T-helper 22 cell (primary cell): Measurements from ENCODE around the gene HRCT1.
"Not testable (repeated sequence)": the region's sequence is repeated elsewhere in the genome, so short reads cannot be mapped to it uniquely, and the experiment has no call there.

Experiments used
- DNase-seq: peaks from one replicate; pipeline ENCODE4 v3.0.0-alpha.2; 2020; ENCODE audit warnings: low read depth

The HRCT1 gene

DNA sequence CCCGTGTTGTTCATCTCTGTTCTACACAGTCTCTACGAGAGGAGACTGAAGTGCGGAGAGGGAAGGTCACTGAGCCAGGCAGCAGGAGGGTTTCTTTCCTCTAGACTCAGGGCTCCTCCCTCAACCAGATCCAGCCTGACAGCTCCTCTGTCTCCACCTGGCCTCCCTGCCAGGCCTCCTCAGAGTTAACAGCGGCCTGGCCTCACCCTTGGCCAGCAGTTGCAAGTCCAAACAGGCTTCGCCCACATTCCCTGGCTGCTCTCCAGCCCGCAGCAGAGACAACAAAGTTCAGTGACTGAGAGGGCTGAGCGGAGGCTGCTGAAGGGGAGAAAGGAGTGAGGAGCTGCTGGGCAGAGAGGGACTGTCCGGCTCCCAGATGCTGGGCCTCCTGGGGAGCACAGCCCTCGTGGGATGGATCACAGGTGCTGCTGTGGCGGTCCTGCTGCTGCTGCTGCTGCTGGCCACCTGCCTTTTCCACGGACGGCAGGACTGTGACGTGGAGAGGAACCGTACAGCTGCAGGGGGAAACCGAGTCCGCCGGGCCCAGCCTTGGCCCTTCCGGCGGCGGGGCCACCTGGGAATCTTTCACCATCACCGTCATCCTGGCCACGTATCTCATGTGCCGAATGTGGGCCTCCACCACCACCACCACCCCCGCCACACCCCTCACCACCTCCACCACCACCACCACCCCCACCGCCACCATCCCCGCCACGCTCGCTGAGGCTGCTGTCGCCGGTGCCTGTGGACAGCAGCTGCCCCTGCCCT lies at the start of gene HRCT1:
Gene HRCT1, plus strand, starts transcription at position 291 of the 768 bp plus-strand sequence. Its CDS starts 86 bp downstream, at position 377.
- DNase-seq, result no peak

DNA sequence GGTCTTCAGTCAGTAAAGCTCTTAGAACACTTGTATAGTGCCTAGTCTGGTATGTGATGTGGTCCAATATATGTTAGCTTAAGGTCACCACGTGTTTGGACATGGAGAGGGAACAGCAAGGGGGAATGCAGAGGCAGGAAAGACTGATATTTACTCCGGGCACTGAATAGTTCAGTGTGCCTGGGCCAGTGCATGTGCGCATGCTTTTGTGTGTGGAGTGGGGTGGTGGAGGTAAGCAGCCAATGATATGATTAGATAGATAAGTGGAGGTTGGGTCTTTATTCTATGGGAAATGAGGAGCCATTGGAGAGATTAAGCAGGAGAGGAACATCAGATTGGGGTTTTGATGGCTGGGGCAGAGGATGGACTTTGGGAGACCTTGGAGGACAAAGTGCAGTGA lies 49.8 kb upstream of the HRCT1 start:
- no peak for DNase-seq

DNA sequence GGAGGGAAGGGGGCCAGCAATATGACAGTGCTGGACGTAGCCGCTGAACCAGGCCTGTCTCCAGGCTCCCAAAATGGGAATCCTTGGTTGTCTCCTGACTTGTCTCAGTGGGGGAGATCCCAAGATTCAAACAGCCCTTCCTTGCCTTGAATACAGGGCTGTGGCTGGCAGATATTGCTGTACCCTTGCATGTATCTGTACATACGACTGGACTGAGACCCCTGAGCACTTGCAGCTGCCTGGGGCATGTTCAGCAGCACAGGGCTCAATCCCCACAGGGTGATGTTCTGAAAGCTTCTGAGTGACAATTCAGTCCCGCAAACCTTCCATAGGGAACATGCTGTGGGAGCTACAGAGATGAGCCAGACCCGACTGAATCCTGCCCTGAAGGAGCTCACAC lies 49.1 kb upstream of the HRCT1 start:
- no peak for DNase-seq

DNA sequence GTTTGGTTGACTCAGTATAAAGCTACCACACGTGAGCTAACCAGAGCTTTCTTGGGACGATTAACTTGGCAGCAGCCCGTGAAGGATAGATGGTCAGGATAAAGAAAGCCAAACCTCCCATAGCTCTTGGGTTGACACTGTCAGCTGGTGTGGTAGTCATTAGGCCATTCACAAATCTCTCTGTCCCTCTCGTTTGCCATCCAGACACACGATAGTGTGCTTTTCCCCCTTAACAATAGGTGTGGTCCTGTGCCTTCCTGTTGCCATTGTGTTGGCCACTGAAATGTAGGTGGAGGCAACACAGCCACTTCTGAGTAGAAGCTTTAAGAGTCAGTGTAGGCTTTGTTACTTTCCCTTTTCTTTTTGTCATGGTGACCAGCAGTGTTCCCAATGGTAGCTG lies 47.5 kb upstream of the HRCT1 start:
- no peak for DNase-seq

DNA sequence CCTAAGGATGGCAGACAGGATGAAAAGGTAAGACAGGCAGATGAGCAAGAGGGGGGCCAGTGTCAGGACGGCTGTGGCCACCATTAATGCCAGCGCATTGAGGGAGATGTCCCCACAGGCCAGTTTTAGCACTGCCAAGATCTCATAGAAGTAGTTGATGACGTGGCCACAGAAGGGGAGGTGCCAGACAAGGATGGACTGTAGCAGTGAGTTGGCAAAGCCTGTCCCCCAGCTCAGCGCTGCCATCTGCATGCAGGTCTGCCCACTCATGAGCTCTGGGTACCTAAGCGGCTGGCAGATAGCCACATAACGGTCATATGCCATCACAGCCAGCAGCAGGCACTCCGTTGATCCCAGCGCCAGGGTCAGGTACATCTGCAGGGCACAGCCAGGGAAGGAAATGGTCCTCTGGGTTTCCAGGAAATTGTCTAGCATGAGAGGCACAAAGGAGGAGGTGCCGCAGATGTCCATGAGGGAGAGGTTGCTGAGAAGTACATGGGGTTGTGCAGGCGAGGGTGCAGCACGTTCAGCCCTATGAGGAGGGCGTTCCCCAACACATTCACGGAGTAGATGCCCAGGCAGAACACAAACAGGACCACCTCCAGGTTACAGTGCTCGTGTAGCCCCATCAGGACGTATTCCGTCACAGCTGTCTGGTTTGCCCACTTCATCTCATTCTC lies 46.6 kb upstream of the HRCT1 start:
- DNase-seq, result no peak

DNA sequence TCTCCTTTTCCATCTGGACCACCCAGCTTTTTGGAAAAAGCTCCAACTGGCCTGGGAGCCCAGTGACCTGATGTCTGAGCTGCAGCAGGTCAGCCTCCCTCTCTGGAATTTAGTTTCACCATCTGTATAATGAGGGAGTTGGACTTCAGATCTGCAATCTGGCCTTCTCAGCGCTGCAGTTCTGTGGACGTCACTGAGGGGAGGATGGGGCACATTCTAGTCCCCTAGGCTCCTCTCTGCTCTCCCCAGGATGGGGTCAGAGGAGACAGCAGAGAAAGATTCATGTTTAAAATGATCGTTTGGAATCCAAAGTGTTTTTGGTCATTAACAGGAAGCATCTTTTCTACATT lies 46.0 kb upstream of the HRCT1 start:
- no peak for DNase-seq

DNA sequence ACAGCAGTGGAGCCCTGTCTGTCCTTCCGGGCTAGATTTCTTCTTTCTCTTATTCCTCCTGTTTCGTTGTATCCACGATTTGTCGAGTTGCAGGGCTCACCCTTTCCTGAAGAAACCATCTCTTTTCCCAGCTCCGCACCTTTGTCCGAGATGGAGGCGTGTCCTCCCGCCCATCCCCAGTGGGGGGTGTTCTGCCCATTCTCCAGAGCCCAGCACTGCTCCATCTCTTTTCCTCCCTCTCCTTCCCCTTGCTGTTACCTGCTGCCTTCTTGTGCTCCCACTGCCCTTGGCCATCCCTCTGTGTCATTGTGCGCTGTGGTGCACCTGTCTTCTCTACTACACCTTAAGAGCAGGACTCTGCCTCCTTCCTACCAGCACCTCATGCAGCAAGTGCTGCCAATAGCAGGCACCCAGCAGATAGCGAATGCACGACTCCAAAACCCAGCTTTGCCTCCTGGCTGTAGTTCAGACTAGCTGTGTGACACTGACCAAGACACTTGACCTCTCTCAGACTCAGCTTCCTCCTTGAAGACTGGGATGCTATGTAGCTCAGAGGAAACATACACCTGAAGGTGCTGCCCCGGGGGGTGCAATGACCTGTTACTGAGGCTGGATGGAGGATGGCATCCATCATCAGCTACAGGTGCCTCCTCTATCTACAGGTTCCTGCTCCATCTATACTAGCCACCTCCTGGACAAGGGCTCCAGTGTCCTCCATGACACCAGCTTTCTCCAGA lies 44.7 kb upstream of the HRCT1 start:
- no peak for DNase-seq

DNA sequence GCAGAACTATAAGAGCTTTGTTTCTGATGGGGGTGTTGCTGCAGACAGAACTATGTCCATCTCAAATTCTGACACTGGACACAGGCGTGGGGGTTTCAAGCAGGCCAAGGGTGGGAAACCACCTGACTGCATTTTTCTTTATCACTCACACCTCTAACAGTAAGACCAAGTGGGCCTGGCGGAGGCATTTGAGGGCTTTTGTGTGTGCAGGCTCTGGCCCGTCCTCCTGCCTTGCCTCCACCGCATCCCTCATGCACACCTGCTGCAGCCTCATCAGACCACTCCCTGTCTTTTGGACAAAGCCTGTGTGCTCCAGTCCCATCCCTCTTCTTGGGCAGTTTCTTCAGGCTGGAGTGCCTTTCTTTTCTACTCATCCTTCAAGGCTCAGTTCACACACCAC lies 43.7 kb upstream of the HRCT1 start:
- DNase-seq, result no peak

DNA sequence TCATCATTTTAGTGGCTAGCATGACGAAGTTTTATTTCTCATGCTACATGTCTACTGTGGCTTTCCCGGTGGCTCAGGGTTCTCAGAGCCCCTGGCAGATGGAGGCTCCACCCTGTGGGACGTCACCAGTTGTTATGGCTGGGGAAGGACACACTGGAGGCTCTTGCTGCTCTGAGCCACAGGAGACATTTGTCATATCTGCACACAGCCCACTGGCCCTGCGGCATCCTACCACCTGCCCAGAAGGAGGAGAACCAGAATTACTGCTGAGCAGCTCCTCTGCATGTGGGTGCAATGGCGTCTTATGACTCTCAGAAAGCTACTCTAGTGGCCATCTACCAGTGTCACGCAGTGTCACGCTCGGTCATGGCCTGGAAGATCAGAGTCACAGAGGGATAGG lies 42.4 kb upstream of the HRCT1 start:
- no peak for DNase-seq

DNA sequence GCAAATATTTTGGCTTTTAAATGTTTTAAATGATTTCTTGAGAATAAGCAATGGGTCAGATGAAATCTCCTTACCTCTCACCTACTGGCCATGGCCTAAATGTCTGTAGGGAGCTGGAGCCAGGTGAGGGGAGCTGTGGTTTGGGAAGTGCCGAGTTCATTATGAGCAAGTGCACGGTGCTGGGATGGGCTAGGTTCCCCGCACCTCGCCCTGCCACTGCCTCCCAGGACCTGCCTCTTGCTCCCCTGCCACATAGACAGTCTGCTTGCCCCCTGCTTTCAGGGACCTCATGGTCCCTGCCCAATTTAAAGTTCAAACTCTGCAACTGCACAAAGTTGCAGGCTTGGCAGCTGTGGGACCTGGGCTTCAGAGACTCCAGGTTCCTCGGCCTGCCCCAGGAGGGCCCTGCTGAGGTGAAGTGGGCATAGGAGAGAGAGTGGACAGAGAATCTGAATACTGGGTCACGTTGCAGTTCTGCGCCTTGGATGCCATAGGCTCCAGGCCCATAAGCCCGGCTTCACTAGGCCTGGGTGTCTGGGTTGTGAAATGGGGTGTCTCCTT lies 41.2 kb upstream of the HRCT1 start:
- DNase-seq, result no peak

DNA sequence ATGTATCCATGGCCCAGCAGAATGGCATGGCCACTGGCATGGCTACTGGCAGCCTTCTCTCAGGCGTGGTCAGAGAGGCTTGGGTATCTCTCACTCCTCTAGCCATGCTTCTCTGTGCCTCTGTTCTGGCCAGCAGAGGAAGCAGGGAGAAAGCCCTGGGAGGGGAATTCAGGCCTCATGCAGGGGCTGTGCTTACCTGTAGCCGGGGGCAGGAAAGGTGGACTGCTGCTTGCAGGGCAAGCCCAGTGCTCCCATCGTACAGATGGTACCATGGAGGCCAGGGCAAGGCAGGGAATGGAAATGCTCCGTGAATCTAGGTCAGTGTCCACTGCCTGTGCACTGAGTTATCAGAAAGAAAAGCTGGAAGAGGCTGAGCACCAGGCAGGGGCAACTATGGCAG lies 38.5 kb upstream of the HRCT1 start:
- no peak for DNase-seq

DNA sequence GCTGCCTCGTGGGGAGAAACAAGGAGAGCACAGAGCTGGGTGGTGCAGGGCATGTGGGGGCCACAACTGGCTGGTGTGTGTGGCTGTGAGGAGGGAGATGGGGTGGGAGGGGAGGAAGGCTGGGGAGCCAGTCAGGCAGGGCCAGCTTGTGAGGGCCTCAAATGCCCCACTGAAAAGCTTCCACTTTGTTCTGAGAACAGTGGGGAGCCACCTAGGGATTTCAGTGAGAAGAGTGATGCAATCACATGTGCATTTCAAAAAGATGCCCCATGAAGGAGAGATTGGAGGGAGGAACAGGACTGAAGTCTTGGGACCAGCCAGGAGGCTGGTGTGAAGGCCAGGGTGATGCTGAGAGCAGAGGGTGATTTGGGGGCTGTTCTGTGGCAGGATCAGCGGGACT lies 37.1 kb upstream of the HRCT1 start:
- no peak for DNase-seq

DNA sequence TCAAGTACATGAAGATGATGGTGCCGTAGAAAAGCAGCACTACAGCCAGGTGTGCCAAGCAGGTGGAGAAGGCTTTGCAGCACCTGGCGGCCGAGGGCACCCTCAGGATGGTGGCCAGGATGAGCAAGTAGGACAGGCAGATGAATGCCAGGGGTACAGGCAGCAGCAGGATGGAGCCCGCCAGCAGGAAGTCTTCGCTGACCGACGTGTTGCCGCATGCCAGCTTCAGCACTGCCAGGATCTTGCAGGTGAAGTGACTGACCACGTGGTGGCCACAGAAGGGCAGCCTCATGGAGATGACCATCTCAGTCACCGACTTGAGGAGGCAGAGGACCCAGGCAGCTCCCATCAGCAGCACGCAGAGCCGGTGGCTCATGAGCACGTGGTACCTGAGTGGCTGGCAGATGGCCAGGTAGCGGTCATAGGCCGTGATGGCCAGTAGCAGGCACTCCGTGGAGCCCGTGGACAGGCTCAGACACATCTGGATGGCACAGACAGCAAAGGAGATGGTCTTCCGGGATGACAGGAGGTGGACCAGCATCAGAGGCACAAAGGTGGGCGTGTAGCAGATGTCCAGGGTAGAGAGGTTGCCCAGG lies 36.3 kb upstream of the HRCT1 start:
- DNase-seq, result no peak

DNA sequence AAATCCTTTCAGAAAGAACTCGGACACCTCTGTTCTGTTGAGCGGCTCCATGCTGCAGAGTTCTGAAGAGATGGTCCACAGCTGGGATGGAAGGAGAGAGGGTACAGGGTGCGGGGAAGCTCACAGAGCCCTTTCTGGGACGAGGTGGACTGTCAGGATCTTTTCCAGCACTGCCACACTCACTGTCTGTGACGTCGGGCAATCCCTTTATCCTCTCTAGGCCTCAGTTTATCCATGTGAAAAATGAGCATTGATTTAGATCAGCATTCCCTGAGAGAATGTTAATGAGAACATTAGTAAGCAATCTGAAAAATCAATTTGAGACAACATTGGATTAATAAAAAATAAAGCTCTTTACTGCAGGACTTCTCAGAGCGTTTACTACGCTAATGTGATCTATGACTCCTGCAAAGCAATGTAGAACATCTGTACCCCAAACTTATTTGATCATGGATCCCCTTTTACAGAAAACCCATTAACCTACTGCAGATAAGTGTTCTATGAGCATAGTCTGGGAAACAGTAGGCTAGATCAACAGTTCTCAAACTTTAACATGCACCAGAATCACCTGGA lies 35.6 kb upstream of the HRCT1 start, which contains the start of gene OR13J1:
Gene OR13J1, minus strand, starts transcription at position 51 of the 573 bp plus-strand sequence. Its CDS starts 0 bp downstream, at position 51.
- DNase-seq, result no peak

DNA sequence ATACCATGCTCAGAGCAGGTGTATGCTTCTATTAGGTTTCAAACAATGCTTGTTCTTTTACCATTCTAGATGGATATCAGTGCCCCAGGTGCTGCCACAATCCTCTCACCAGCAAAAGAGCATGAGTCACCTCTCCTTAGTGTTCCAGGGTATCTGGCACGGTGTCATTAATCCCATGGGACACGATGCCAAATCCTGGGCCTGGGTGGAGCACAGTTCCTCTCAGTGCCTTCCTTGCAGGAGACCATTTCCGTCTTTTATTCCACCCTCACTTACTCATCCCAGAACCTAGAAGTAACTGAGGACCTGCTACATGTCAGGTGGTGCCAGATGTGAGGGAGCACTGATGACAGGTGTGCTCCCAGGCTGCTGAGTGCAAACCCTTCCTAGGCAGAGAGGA lies 34.5 kb upstream of the HRCT1 start:
- DNase-seq, result no peak

DNA sequence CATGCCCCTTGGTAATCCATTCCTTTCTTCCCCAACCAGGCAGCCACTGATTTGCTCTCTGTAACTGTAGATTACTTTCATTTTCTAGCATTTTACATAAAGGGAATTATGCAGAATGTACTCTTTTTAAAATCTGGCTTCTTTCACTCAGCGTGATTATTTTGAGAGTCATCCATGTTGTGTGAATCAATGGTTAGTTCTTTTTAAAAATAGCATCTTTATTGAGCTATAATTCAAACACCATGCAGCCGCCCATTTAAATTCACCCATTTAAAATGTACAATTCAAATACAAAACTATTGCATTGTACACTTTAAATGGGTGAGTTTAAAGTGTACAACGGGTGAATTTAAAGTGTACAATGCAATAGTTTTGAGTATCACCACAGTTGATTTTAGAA lies 33.5 kb upstream of the HRCT1 start:
- no peak for DNase-seq

DNA sequence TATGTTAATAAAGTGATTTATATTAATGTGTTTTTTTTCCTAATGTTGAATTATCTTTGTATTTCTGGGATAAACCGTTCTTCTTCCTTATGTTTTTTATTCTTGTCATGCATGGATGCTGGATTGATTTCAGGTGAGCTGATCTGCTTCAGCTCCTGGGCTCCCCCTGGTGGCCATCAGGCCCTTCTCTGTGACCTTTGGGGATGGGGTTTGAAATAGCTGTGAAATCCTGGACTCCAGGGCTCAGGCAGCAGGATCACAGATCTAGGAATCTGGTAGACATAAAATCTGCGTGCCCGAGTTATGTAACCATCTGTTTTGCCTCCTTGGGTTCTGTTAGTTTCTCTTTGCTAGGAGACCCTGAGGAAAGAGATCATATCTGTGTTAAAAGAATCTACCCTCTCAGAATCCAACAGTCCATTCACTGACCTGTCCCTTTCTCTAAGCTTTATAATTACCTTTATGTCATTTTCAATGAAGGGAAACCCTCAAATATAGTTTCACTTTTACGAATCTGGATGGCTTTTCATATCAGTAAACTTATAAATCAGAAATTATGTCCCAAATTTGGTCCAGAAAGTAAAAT lies 23.6 kb upstream of the HRCT1 start:
- DNase-seq, result peak; percentile 53

DNA sequence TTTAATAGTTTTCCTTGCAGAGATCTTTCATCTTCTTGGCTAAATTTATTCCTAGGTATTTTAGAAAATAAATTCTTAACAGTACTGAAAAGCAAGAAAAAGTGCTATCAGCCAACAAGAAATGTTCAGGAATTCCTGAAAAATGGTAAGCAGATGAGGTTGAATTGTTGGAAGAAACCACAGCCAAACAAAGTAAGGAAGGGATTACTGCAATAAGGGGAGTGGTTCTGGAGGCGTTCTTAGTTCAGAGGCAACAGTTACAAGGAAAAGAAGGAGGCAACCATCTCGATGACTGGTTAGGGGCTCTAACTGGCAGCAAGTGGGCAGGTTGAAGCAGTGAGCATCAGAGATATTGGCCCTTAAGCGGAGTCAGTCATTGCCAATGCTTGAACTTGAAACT lies 23.0 kb upstream of the HRCT1 start:
- DNase-seq, result no peak

DNA sequence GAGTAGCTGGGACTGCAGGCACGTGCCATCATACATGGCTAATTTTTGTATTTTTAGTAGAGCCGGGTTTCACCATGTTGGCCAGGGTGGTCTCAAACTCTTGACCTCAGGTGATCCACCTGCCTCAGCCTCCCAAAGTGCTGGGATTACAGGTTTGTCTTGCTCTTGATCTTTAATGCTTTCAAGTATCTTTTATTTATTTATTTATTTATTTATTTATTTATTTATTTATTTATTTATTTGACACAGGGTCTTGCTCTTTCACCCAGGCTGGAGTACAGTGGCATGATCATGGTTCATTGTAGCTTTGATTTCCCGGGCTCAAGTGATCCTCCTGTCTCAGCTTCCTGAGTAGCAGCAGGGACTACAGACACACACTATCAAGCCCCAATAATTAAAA lies 21.1 kb upstream of the HRCT1 start:
- DNase-seq, result not testable (repeated sequence)

DNA sequence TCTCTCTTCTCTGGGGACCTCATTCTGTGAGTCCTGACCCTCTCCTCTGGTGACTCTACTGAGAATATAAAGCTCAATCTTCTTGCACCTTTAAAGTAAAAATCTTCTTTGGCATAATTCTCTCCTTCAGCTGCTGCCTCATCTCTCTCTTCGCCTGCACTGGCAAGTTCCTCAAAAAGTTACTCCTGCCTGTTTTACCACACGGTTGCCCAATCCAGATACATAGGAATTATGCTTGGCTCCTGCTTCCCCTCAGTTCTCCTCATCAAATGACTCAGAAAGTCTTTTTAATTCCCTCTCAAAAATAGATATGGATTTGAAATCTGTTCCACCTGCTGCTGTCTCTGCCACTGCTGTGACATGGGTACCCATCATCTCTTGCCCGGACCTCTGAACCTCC lies 14.4 kb upstream of the HRCT1 start:
- no peak for DNase-seq

DNA sequence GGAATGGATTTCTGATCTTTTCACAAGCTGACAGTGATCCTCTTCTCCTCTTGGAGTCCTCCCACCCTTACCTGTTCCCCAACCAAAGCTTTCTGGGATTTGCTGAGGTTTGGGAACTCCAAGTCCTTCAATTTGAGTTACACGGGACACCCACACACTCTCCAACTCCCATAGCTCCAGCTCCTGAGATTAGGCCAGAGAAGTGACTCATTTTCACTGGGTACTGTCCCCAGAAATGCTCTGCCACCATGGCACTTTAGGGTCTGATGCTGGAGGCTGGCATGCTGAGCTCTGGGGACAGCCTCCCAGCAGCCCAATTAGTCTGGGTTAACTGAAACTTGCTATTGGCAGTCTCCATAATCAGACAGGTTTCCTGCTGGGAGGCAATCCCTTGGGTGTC lies 14.0 kb upstream of the HRCT1 start:
- no peak for DNase-seq

DNA sequence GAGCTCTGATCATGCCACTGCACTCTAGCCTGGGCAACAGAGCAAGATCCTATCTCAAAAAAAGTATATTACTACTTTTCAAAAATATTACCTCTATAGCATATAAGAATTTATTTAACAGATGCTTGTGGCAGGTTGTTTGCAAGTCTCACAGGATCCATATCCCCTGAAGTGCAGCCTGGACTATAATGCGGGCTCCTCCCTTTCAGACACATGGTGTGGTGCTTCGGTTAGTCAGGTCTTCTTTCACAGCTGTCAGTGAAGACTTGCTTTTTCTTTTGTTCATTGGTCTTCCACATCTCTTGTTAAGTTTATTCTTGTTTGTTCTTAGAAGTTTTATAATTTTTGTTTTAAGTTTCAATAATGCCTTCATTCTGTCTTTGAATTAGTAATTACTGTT lies 9.4 kb upstream of the HRCT1 start:
- DNase-seq, result no peak
